GM12892 (cell line): ENCODE data around the gene RBM27.
"Not testable (repeated sequence)": the region's sequence is repeated elsewhere in the genome, so short reads cannot be mapped to it uniquely, and the experiment has no call there.

Source experiments
- POLR2A ChIP-seq: IDR thresholded peaks from 2 replicates; pipeline ENCODE4 v1.6.1; 2011; ENCODE audit warnings: low read depth, low read length, control low read depth
- POLR2AphosphoS5 ChIP-seq: IDR thresholded peaks from 2 replicates; pipeline ENCODE4 v1.6.1; 2011; ENCODE audit warnings: low read depth, low read length, control low read depth
- TAF1 ChIP-seq: IDR thresholded peaks from 2 replicates; pipeline ENCODE4 v1.6.1; 2011; ENCODE audit warnings: low read depth, mild to moderate bottlenecking, control low read depth, low read length, borderline replicate concordance

DNA sequence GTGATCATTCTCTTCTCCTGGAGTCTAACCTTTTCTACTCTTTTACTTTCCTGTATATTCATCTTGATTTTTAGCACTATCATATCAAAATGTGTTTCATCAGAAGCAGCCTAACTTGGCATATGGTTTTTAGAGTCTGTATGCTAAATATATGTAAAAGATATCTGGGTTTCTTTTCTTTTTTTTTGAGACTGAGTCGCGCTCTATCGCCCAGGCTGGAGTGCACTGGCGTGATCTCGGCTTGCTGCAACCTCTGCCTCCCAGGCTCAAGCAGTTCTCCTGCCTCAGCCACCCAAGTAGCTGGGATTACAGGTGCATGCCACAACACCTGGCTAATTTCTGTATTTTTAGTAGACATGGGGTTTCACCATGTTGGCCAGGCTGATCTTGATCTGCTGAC, 11.5 kb downstream of the RBM27 start:
- TF ChIP-seq POLR2A, POLR2AphosphoS5, TAF1: not testable (repeated sequence)
